Muscle of arm (tissue), 12 donors: Measurements from ENCODE around the gene SLC2A4. TPM values are rescaled to one million over a fixed set of nuclear protein-coding genes. Genes with fewer than 3 reads are reported as not detected.

ENCODE experiments used
- polyA plus RNA-seq, 12 donors: library from polyadenylated mRNA; unstranded; fragments of 120-200 nt; gene quantifications; one replicate each; pipeline ENCODE4 v1.2.1, GENCODE V29; 2013; ENCODE audit not compliant: insufficient read length in 12 of 12

SLC2A4 gene
- polyA plus RNA-seq, 12 donors, result 6.9 to 49.0 (median 19.5) TPM; not detected in 1

Other genes with a start within 250 kb of the SLC2A4 start
- gene SLC16A13, start 245.7 kb upstream of the SLC2A4 start, polyA plus RNA-seq, result 1 to 10 TPM in 9 of 12 donors, under 1 TPM in 1, not detected in 2; 0.86 to 2.9 (median 1.2) TPM
- gene SLC16A11, start 237.6 kb upstream of the SLC2A4 start, polyA plus RNA-seq, result 1 to 10 TPM in 1 of 12 donors, under 1 TPM in 6, not detected in 5; 0.09 to 1.6 (median 0.16) TPM
- 1 to 10 TPM in 10 of 12 donors, not detected in 2; 1.1 to 4.4 (median 1.5) TPM for gene CLEC10A, start 201.5 kb upstream of the SLC2A4 start, polyA plus RNA-seq
- gene ASGR2, start 166.9 kb upstream of the SLC2A4 start, polyA plus RNA-seq, result 1 to 10 TPM in 2 of 12 donors, under 1 TPM in 8, not detected in 2; 0.12 to 1.9 (median 0.33) TPM
- 1 to 10 TPM in 10 of 12 donors, not detected in 2; 1.4 to 10.0 (median 2.2) TPM for gene ASGR1, start 102.3 kb upstream of the SLC2A4 start, polyA plus RNA-seq
- 10 to 100 TPM in 11 of 12 donors, not detected in 1; 14.8 to 47.6 (median 19.5) TPM for gene DLG4, start 61.9 kb upstream of the SLC2A4 start, polyA plus RNA-seq
- gene ACADVL, start 61.8 kb upstream of the SLC2A4 start, polyA plus RNA-seq, result 100 to 1,000 TPM in 11 of 12 donors, not detected in 1; 217 to 359 (median 236) TPM
- gene DVL2, start 47.2 kb upstream of the SLC2A4 start, polyA plus RNA-seq, result 10 to 100 TPM in 11 of 12 donors, not detected in 1; 26.7 to 49.0 (median 33.7) TPM
- gene PHF23, start 42.3 kb upstream of the SLC2A4 start, polyA plus RNA-seq, result 10 to 100 TPM in 11 of 12 donors, not detected in 1; 22.6 to 56.9 (median 33.3) TPM
- 100 to 1,000 TPM in 11 of 12 donors, not detected in 1; 201 to 913 (median 299) TPM for gene GABARAP, start 39.3 kb upstream of the SLC2A4 start, polyA plus RNA-seq
- gene CTDNEP1, start 30.0 kb upstream of the SLC2A4 start, polyA plus RNA-seq, result 100 to 1,000 TPM in 11 of 12 donors, not detected in 1; 152 to 205 (median 181) TPM
- gene ELP5, start 29.5 kb upstream of the SLC2A4 start, polyA plus RNA-seq, result 10 to 100 TPM in 11 of 12 donors, not detected in 1; 32.1 to 70.1 (median 38.0) TPM
- 10 to 100 TPM in 1 of 12 donors, 1 to 10 TPM in 7, under 1 TPM in 3, not detected in 1; 0.32 to 39.4 (median 1.1) TPM for gene CLDN7, start 19.2 kb upstream of the SLC2A4 start, polyA plus RNA-seq
- 1 to 10 TPM in 9 of 12 donors, under 1 TPM in 2, not detected in 1; 0.41 to 6.7 (median 2.3) TPM for gene YBX2, start 12.9 kb downstream of the SLC2A4 start, polyA plus RNA-seq
- 100 to 1,000 TPM; 199 to 437 (median 272) TPM for gene EIF5A, start 25.9 kb downstream of the SLC2A4 start, polyA plus RNA-seq
- 100 to 1,000 TPM in 1 of 12 donors, 10 to 100 TPM in 10, not detected in 1; 56.0 to 125 (median 60.5) TPM for gene GPS2, start 33.6 kb downstream of the SLC2A4 start, polyA plus RNA-seq
- gene NEURL4, start 47.6 kb downstream of the SLC2A4 start, polyA plus RNA-seq, result 10 to 100 TPM in 11 of 12 donors, not detected in 1; 12.7 to 24.9 (median 17.4) TPM
- 10 to 100 TPM in 3 of 12 donors, 1 to 10 TPM in 8, not detected in 1; 2.8 to 17.4 (median 8.1) TPM for gene ACAP1, start 54.8 kb downstream of the SLC2A4 start, polyA plus RNA-seq
- gene KCTD11, start 70.4 kb downstream of the SLC2A4 start, polyA plus RNA-seq, result 1 to 10 TPM in 11 of 12 donors, not detected in 1; 5.0 to 9.0 (median 6.6) TPM
- gene TMEM95, start 73.4 kb downstream of the SLC2A4 start, polyA plus RNA-seq, result not detected
- 1 to 10 TPM in 2 of 12 donors, under 1 TPM in 8, not detected in 2; 0.15 to 3.8 (median 0.47) TPM for gene TNK1, start 99.4 kb downstream of the SLC2A4 start, polyA plus RNA-seq
- gene PLSCR3, start 112.8 kb downstream of the SLC2A4 start, polyA plus RNA-seq, result 10 to 100 TPM in 11 of 12 donors, not detected in 1; 19.8 to 52.1 (median 23.2) TPM
- gene TMEM256, start 122.4 kb downstream of the SLC2A4 start, polyA plus RNA-seq, result 10 to 100 TPM in 11 of 12 donors, not detected in 1; 45.1 to 67.7 (median 49.8) TPM
- 10 to 100 TPM in 11 of 12 donors, not detected in 1; 17.0 to 37.6 (median 24.5) TPM for gene NLGN2, start 126.1 kb downstream of the SLC2A4 start, polyA plus RNA-seq
- gene SPEM1, start 138.6 kb downstream of the SLC2A4 start, polyA plus RNA-seq, result not detected
- gene SPEM2, start 143.9 kb downstream of the SLC2A4 start, polyA plus RNA-seq, result not detected
- gene SPEM3, start 147.1 kb downstream of the SLC2A4 start, polyA plus RNA-seq, result not detected
- 1 to 10 TPM in 3 of 12 donors, under 1 TPM in 7, not detected in 2; 0.62 to 2.2 (median 0.86) TPM for gene TMEM102, start 153.7 kb downstream of the SLC2A4 start, polyA plus RNA-seq
- 10 to 100 TPM in 1 of 12 donors, 1 to 10 TPM in 9, under 1 TPM in 1, not detected in 1; 0.97 to 15.9 (median 2.4) TPM for gene FGF11, start 157.8 kb downstream of the SLC2A4 start, polyA plus RNA-seq
- gene CHRNB1, start 163.3 kb downstream of the SLC2A4 start, polyA plus RNA-seq, result 10 to 100 TPM in 11 of 12 donors, not detected in 1; 35.1 to 91.7 (median 79.7) TPM
- 10 to 100 TPM in 11 of 12 donors, not detected in 1; 20.6 to 54.7 (median 24.4) TPM for gene ZBTB4, start 197.9 kb downstream of the SLC2A4 start, polyA plus RNA-seq
- under 1 TPM in 9 of 12 donors, not detected in 3; 0.08 to 0.65 (median 0.29) TPM for gene SLC35G6, start 199.7 kb downstream of the SLC2A4 start, polyA plus RNA-seq
- gene POLR2A, start 202.6 kb downstream of the SLC2A4 start, polyA plus RNA-seq, result 100 to 1,000 TPM in 2 of 12 donors, 10 to 100 TPM in 10; 42.7 to 443 (median 60.3) TPM